Nasal cavity respiratory epithelium epithelial cell of viscerocranial mucosa (primary cell): ENCODE data around the gene SLC13A4. TPM values are rescaled to one million over a fixed set of nuclear protein-coding genes. Genes with fewer than 3 reads are reported as not detected.

ENCODE experiments used
- total RNA-seq: library from RNA; depleted of rRNA; stranded (reverse); fragments of >200 nt; gene quantifications from 2 replicates; pipeline ENCODE4 v1.2.3, GENCODE V29; 2014

Gene SLC13A4
- total RNA-seq: 0.07 TPM in 1 of 2 replicates, not detected in the other

GRCh38 chr7:135728136-135728669 is at the start of gene SLC13A4:
Gene SLC13A4, minus strand, starts transcription at chr7:135728186. Its CDS starts 690 bp downstream, at chr7:135727496.

GRCh38 chr7:135748770-135749169 is 20.8 kb upstream of the SLC13A4 start, which contains the start of gene FAM180A:
Gene FAM180A, minus strand, starts transcription at chr7:135748813. Its CDS starts 233 bp downstream, at chr7:135748580.

GRCh38 chr7:135662373-135663114 is 65.4 kb downstream of the SLC13A4 start, which contains the start of gene STMP1:
Gene STMP1, plus strand, starts transcription at chr7:135662514.

Other genes with a start within 250 kb of the SLC13A4 start
- 8.2 and 15.9 TPM in 2 replicates for gene CNOT4, start 218.1 kb downstream of the SLC13A4 start, total RNA-seq
- gene NUP205, start 170.3 kb downstream of the SLC13A4 start, total RNA-seq: 60.8 and 66.3 TPM in 2 replicates
- 6.2 and 17.4 TPM in 2 replicates for gene STMP1, start 65.7 kb downstream of the SLC13A4 start, total RNA-seq
- gene FAM180A, start 20.6 kb upstream of the SLC13A4 start, total RNA-seq: 0.14 and 0.34 TPM in 2 replicates
- gene MTPN, start 249.2 kb upstream of the SLC13A4 start, total RNA-seq: 135 and 182 TPM in 2 replicates